ENCODE results near the gene SDC1. TPM values are rescaled to one million over a fixed set of nuclear protein-coding genes. Genes with fewer than 3 reads are reported as not detected.
"Not testable (repeated sequence)": the region's sequence is repeated elsewhere in the genome, so short reads cannot be mapped to it uniquely, and the experiment has no call there.

The SDC1 gene
- total RNA-seq, result under 1 TPM in 1 of 2 experiments, not detected in 1; 0.12 TPM

DNA sequence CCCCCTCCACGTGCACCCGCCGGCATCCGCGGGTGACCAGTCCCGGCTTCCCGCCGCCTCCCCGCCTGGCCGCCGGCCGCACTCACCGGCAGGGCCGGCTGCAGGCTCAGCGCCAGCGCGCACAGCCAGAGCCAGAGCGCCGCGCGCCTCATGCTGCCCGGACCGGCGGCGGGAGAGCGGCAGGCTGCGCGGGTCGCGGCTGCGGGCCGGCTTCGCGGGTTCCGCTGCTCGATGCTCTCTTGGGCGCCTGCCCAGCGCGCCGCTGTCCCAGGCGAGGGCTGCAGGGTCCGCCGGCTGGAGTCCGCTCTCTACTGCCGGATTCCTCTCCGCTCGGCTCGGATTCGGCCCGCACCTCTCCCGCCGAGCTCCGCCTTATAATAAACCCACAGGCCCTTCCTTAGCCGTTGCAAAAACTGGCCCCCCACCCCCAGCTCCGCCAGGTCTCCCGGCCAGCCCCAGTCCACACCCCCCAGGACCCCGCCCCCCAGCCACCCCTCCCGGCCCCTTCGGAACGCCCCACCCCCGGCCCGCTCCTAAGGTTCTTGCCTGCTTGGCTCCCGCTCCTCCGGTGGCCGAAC lies at the start of gene SDC1:
Gene SDC1, minus strand, starts transcription at position 415 of the 578 bp plus-strand sequence. Its CDS starts 263 bp downstream, at position 152.
- Mint-ChIP-seq H3K9me3 (no peaks in the 10 kb centered on the region), H3K27me3 (peaks cover 44% of the 10 kb centered on the region), H3K4me3 (peak within 1 kb of the TSS; percentile 48), H3K36me3 (no peaks in the 10 kb centered on the region), H3K4me1 (ENCODE audit: low read depth) (peaks cover 6% of the 10 kb centered on the region), H3K27ac (no peak within 1 kb of the TSS)
- DNase-seq, result no peak
- ChIA-PET POLR2A (interaction anchor here (0.6 kb wide), 1 partner anchor 70 kb away, joined by 3 read pairs; no protein-coding TSS in a partner anchor), CTCF (interaction anchor here (0.8 to 1.9 kb wide), 13 partner anchors 12 to 209 kb away, joined by 3 to 6 read pairs (median 5); no protein-coding TSS in a partner anchor)
- intact Hi-C loops (cut with micrococcal nuclease), result loop anchor here (1.0 to 10.0 kb wide), 2 partner anchors 90 to 210 kb away; partner anchors contain the start of gene MATN3

DNA sequence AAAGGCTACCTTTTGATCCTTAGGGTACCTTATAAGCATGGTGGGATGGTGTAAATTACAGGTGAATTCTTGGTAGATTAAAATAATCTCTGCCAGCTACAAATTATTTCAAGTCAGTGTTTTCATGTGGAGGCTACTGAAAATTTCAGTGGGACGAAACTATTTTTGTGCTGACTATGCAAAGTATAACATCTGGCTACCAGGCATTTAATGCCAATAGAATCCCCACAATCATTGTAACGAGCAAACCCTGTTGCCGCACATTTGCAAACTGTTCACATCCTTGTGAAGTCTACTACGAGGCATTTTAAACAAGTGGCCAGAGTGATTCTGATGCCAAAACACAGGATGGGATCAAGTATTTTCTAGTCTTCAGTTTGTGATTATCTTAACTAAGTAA lies 48.1 kb upstream of the SDC1 start:
- H3K27me3 Mint-ChIP-seq, result no peaks in the 10 kb centered on the region
- CTCF ChIA-PET, result no interaction called here
- no peaks in the 10 kb centered on the region for H3K9me3 Mint-ChIP-seq
- H3K27ac Mint-ChIP-seq, result no peak overlapping the region
- intact Hi-C loops (cut with micrococcal nuclease), result no loop called here
- DNase-seq, result no peak
- H3K36me3 Mint-ChIP-seq, result peaks cover 24% of the 10 kb centered on the region
- peaks cover 3% of the 10 kb centered on the region for H3K4me1 Mint-ChIP-seq (ENCODE audit: low read depth)
- no peak overlapping the region for H3K4me3 Mint-ChIP-seq
- POLR2A ChIA-PET, result interaction anchor here (0.6 kb wide), 1 partner anchor 150 kb away, joined by 3 read pairs; no protein-coding TSS in a partner anchor

- POLR2A ChIA-PET; H3K4me3 Mint-ChIP-seq; H3K4me1 Mint-ChIP-seq (ENCODE audit: low read depth); H3K27ac Mint-ChIP-seq; H3K9me3 Mint-ChIP-seq; DNase-seq; intact Hi-C loops (cut with micrococcal nuclease); H3K27me3 Mint-ChIP-seq: not testable (repeated sequence)
- CTCF ChIA-PET, result interaction anchor here (1.3 kb wide), 1 partner anchor 58 kb away, joined by 6 read pairs; no protein-coding TSS in a partner anchor
- H3K36me3 Mint-ChIP-seq, result peaks cover 29% of the 10 kb centered on the region
Measured at GRCh38 chr2:20268317-20268716, 43.4 kb upstream of the SDC1 start.

DNA sequence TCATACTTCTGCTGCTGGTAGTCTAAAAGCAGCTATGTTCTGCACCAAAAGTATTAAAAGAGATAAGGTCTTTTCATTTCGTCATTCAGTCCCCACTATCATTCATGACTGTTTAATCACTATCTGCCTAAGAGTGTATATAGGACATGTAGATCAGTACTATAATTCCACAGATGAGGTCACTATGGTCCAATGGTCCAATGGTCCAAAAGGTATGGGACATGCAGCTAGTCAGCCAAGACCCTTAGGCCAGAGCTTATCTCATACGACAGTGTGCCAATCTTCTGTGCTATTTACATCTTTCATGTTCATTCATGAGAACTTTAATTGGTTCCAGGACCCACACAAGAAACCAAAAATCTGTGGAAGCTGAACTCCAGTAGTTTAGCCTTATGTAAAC lies 42.6 kb upstream of the SDC1 start:
- H3K4me3 Mint-ChIP-seq, result no peak overlapping the region
- no peaks in the 10 kb centered on the region for H3K27me3 Mint-ChIP-seq
- peaks cover 30% of the 10 kb centered on the region for H3K36me3 Mint-ChIP-seq
- CTCF ChIA-PET, result interaction anchor here (1.3 kb wide), 1 partner anchor 59 kb away, joined by 6 read pairs; no protein-coding TSS in a partner anchor
- H3K27ac Mint-ChIP-seq, result peak overlapping the region; percentile 13
- no peak for DNase-seq
- intact Hi-C loops (cut with micrococcal nuclease), result no loop called here
- H3K4me1 Mint-ChIP-seq (ENCODE audit: low read depth), result peaks cover 1% of the 10 kb centered on the region
- no peaks in the 10 kb centered on the region for H3K9me3 Mint-ChIP-seq
- POLR2A ChIA-PET, result no interaction called here

DNA sequence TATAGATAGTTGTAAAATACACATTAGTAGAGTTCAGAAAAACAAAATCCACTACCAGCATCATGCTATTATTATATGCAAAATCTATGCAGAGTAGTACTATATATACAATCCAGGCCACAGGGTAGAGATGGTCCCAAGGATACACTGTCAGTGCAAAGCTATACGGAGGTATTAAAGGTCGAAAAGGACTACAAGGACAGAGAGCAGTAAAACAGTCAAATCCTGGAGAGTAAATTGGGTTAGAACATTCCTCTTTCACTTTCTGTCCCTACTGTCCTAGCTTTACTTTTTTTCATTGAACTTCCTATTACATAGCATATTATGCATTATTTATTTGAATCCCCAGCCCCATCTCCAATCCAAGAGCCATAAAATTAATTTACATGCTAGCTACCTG lies 39.7 kb upstream of the SDC1 start:
- intact Hi-C loops (cut with micrococcal nuclease), result no loop called here
- Mint-ChIP-seq H3K27me3 (no peaks in the 10 kb centered on the region), H3K27ac (peak overlapping the region; percentile 29)

DNA sequence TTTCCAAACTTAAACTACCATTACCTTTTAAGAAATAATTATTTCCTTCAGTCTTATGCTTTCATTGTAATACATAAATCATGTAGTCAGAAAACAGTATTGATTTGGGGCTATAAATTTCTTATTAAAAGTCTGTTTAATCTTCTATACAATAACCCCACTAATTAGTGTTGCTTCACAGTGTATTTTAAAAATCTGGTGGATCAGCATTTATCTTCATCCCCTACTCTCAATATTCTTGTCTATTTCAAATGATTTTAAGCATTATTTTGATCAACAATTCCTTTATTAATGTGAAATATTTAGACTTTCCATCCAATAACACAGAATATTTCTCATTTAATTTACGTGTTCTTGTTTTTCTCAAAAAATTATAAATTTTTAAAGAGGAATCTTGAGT lies 32.5 kb upstream of the SDC1 start:
- H3K27me3 Mint-ChIP-seq, result no peaks in the 10 kb centered on the region
- no peak for DNase-seq
- CTCF ChIA-PET, result no interaction called here
- H3K9me3 Mint-ChIP-seq, result no peaks in the 10 kb centered on the region
- POLR2A ChIA-PET, result no interaction called here
- intact Hi-C loops (cut with micrococcal nuclease), result no loop called here
- H3K36me3 Mint-ChIP-seq, result peaks cover 37% of the 10 kb centered on the region
- no peak overlapping the region for H3K4me3 Mint-ChIP-seq
- no peak overlapping the region for H3K27ac Mint-ChIP-seq
- no peaks in the 10 kb centered on the region for H3K4me1 Mint-ChIP-seq (ENCODE audit: low read depth)

More for the DNA sequence above, 39.7 kb upstream of the SDC1 start:
- Mint-ChIP-seq H3K4me3 (no peak overlapping the region), H3K9me3 (no peaks in the 10 kb centered on the region), H3K36me3 (peaks cover 19% of the 10 kb centered on the region), H3K4me1 (ENCODE audit: low read depth) (peaks cover 1% of the 10 kb centered on the region)
- no peak for DNase-seq
- CTCF ChIA-PET, result interaction anchor here (1.4 kb wide), 1 partner anchor 62 kb away, joined by 4 read pairs; no protein-coding TSS in a partner anchor
- POLR2A ChIA-PET, result no interaction called here

DNA sequence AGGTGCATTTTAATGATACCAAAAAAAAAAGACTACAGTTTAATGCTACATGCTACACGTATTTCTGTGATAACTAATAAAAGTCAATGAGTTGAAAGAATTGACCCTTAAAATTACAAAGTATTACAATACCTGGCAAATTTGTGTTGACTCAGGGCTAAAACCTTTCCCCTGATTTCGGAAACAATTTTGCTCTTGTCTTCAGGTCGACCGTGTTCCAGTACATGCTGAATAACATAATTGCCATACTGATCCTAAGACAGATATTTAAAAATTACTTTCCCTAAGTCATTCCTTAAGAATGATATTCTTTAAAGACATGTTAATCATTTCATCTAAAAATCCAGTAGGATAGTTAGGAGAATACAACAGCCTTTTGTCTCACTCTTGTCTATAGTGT lies 29.8 kb upstream of the SDC1 start:
- H3K27ac Mint-ChIP-seq, result no peak overlapping the region
- intact Hi-C loops (cut with micrococcal nuclease), result no loop called here
- no peak overlapping the region for H3K4me3 Mint-ChIP-seq
- POLR2A ChIA-PET, result no interaction called here
- peaks cover 50% of the 10 kb centered on the region for H3K36me3 Mint-ChIP-seq
- CTCF ChIA-PET, result no interaction called here
- H3K27me3 Mint-ChIP-seq, result no peaks in the 10 kb centered on the region
- peaks cover 2% of the 10 kb centered on the region for H3K4me1 Mint-ChIP-seq (ENCODE audit: low read depth)
- no peak for DNase-seq
- H3K9me3 Mint-ChIP-seq, result no peaks in the 10 kb centered on the region

- H3K9me3 Mint-ChIP-seq, result no peaks in the 10 kb centered on the region
- peaks cover 66% of the 10 kb centered on the region for H3K36me3 Mint-ChIP-seq
- POLR2A ChIA-PET, result interaction anchor here (0.6 kb wide), 1 partner anchor 95 kb away, joined by 4 read pairs; no protein-coding TSS in a partner anchor
- intact Hi-C loops (cut with micrococcal nuclease), result no loop called here
- H3K27me3 Mint-ChIP-seq, result no peaks in the 10 kb centered on the region
- H3K4me3 Mint-ChIP-seq, result no peak overlapping the region
- DNase-seq, result no peak
- H3K27ac Mint-ChIP-seq, result peak overlapping the region; percentile 40
- H3K4me1 Mint-ChIP-seq (ENCODE audit: low read depth), result peaks cover 10% of the 10 kb centered on the region
- CTCF ChIA-PET, result interaction anchor here (1.0 to 2.0 kb wide), 2 partner anchors 12 to 41 kb away, joined by 3 to 4 read pairs; no protein-coding TSS in a partner anchor
Measured at GRCh38 chr2:20250436-20250835, 25.5 kb upstream of the SDC1 start.

DNA sequence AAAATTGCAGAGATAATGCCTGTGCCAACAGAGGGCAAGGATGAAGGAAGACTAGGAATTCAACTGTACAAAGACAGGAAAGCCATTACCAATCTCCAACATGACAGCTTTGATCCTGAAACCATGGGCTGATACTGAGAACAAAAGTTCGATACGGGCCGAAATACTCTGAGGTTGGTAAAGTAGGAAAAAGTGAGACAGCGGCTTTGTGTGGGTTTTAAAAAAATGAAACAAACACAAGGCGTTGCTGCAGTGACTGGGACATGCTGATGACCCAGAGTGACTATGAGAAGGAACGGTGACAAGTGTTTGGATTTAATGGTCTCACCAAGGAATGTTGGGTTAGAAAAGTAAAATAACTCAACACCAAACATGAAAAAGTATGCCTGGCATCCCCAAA lies 24.2 kb upstream of the SDC1 start:
- Mint-ChIP-seq H3K4me3 (no peak overlapping the region), H3K27me3 (no peaks in the 10 kb centered on the region), H3K27ac (peak overlapping the region; percentile 42), H3K4me1 (ENCODE audit: low read depth) (peaks cover 10% of the 10 kb centered on the region), H3K36me3 (peaks cover 55% of the 10 kb centered on the region), H3K9me3 (no peaks in the 10 kb centered on the region)
- intact Hi-C loops (cut with micrococcal nuclease), result loop anchor here (10.0 kb wide), 1 partner anchor 176 kb away; no protein-coding TSS in a partner anchor
- POLR2A ChIA-PET, result no interaction called here
- no peak for DNase-seq
- CTCF ChIA-PET, result interaction anchor here (2.0 kb wide), 1 partner anchor 14 kb away, joined by 4 read pairs; no protein-coding TSS in a partner anchor

GRCh38 chr2:20247084-20247483 lies 22.2 kb upstream of the SDC1 start:
- Mint-ChIP-seq H3K9me3 (no peaks in the 10 kb centered on the region), H3K27ac (no peak overlapping the region), H3K27me3 (no peaks in the 10 kb centered on the region), H3K36me3 (peaks cover 47% of the 10 kb centered on the region), H3K4me3 (no peak overlapping the region), H3K4me1 (ENCODE audit: low read depth) (peaks cover 11% of the 10 kb centered on the region)
- CTCF ChIA-PET, result no interaction called here
- no peak for DNase-seq
- POLR2A ChIA-PET, result no interaction called here
- intact Hi-C loops (cut with micrococcal nuclease), result loop anchor here (10.0 kb wide), 1 partner anchor 178 kb away; no protein-coding TSS in a partner anchor

DNA sequence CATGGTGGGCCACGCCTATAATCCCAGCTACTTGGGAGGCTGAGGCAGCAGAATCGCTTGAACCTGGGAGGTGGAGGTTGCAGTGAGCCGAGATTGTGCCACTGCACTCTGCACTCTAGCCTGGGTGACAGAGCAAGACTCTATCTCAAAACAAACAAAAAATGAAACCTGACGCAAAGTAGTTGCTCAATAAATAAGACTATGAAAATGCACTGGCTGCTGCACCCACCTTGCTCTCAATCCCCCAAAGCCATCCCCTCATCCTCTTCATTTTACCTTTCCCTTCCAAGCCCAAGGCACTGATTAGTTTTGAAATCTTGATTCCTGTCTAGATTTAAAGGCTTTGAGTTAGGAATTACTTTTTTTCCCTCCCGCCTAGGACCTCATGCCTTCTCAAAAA lies 18.7 kb upstream of the SDC1 start:
- H3K4me3 Mint-ChIP-seq; DNase-seq; H3K27me3 Mint-ChIP-seq; H3K4me1 Mint-ChIP-seq (ENCODE audit: low read depth); POLR2A ChIA-PET; H3K9me3 Mint-ChIP-seq; H3K27ac Mint-ChIP-seq: not testable (repeated sequence)
- CTCF ChIA-PET, result interaction anchor here (1.0 to 1.4 kb wide), 2 partner anchors 18 to 94 kb away, joined by 3 to 4 read pairs; partner anchors contain the start of gene SDC1
- peaks cover 20% of the 10 kb centered on the region for H3K36me3 Mint-ChIP-seq
- intact Hi-C loops (cut with micrococcal nuclease), result loop anchor here (5.0 to 10.0 kb wide), 2 partner anchors 181 to 399 kb away; no protein-coding TSS in a partner anchor

GRCh38 chr2:20242727-20243377 lies 17.9 kb upstream of the SDC1 start:
- peaks cover 3% of the 10 kb centered on the region for H3K4me1 Mint-ChIP-seq (ENCODE audit: low read depth)
- intact Hi-C loops (cut with micrococcal nuclease), result loop anchor here (5.0 to 10.0 kb wide), 2 partner anchors 182 to 399 kb away; no protein-coding TSS in a partner anchor
- peaks cover 5% of the 10 kb centered on the region for H3K27me3 Mint-ChIP-seq
- H3K27ac Mint-ChIP-seq, result no peak overlapping the region
- DNase-seq, result no peak
- POLR2A ChIA-PET, result interaction anchor here (0.6 kb wide), 1 partner anchor 579 kb away, joined by 6 read pairs; no protein-coding TSS in a partner anchor
- H3K4me3 Mint-ChIP-seq, result no peak overlapping the region
- H3K9me3 Mint-ChIP-seq, result no peaks in the 10 kb centered on the region
- peaks cover 16% of the 10 kb centered on the region for H3K36me3 Mint-ChIP-seq
- CTCF ChIA-PET, result interaction anchor here (1.4 to 2.3 kb wide), 3 partner anchors 11 to 399 kb away, joined by 4 to 5 read pairs (median 5); partner anchors contain the start of gene SDC1

Data from activated CD4-positive, alpha-beta memory T cell treated with anti-CD3 and anti-CD28 coated beads for 36 hours (primary cell).